ENCODE data around the gene ITGB2.

Gene ITGB2

GRCh38 chr21:44846224-44846484 is 74.5 kb downstream of the ITGB2 start:
- H3F3A ChIP-seq (ENCODE audit: low read depth) = no peaks in the 10 kb centered on the region
- no peaks in the 10 kb centered on the region for H3K79me2 ChIP-seq (ENCODE audit: insufficient read depth, low read length)
- H3K4me2 ChIP-seq (ENCODE audit: low read depth, low read length, poor library complexity, severe bottlenecking) = no peak overlapping the region
- H3K9me3 ChIP-seq (ENCODE audit: insufficient read depth, low read depth, low read length) = no peaks in the 10 kb centered on the region
- H3K9ac ChIP-seq (ENCODE audit: low read depth, low read length, poor library complexity, severe bottlenecking) = no peak overlapping the region
- no peaks in the 10 kb centered on the region for H3K27me3 ChIP-seq (ENCODE audit: insufficient read depth, low read length, poor library complexity, severe bottlenecking)
- peaks cover 27% of the 10 kb centered on the region for H3K36me3 ChIP-seq (ENCODE audit: insufficient read depth, low read length)
- no peaks in the 10 kb centered on the region for H3K4me1 ChIP-seq (ENCODE audit: insufficient read depth, low read length, poor library complexity, severe bottlenecking)
- TF ChIP-seq EZH2phosphoT487 (IDR thresholded peaks at IDR 0.05; ENCODE audit: borderline replicate concordance) = no peak
- TF ChIP-seq CTCF (conservative IDR thresholded peaks at IDR 0.05; ENCODE audit: low read length) = no peak
- H3K9me2 ChIP-seq (replicated peaks; ENCODE audit: low read depth, low read length) = no peaks in the 10 kb centered on the region
- no peak overlapping the region for H3K4me3 ChIP-seq (ENCODE audit: low read length, poor library complexity, severe bottlenecking)
- H4K20me1 ChIP-seq (ENCODE audit: insufficient read depth, low read length, poor library complexity, severe bottlenecking) = no peaks in the 10 kb centered on the region
- no peak overlapping the region for H2AFZ ChIP-seq (ENCODE audit: low read length)

GRCh38 chr21:44845418-44846223 is 75.1 kb downstream of the ITGB2 start:
- Histone ChIP-seq H3K9ac (ENCODE audit: low read depth, low read length, poor library complexity, severe bottlenecking) (no peak overlapping the region), H3K4me3 (ENCODE audit: low read length, poor library complexity, severe bottlenecking) (no peak overlapping the region)
- TF ChIP-seq EZH2phosphoT487 (IDR thresholded peaks at IDR 0.05; ENCODE audit: borderline replicate concordance) (no peak), CTCF (conservative IDR thresholded peaks at IDR 0.05; ENCODE audit: low read length) (peak; percentile 50)

GRCh38 chr21:44844256-44844655 is 76.4 kb downstream of the ITGB2 start:
- Histone ChIP-seq H3K9me3 (ENCODE audit: insufficient read depth, low read depth, low read length) (no peaks in the 10 kb centered on the region), H3K36me3 (ENCODE audit: insufficient read depth, low read length) (peaks cover 8% of the 10 kb centered on the region; the same call in 1 of the 2 replicates), H3K9me2 (replicated peaks; ENCODE audit: low read depth, low read length) (no peaks in the 10 kb centered on the region), H2AFZ (ENCODE audit: low read length) (no peak overlapping the region), H3K4me3 (ENCODE audit: low read length, poor library complexity, severe bottlenecking) (no peak overlapping the region), H3K79me2 (ENCODE audit: insufficient read depth, low read length) (no peaks in the 10 kb centered on the region), H3K9ac (ENCODE audit: low read depth, low read length, poor library complexity, severe bottlenecking) (no peak overlapping the region), H3K4me2 (ENCODE audit: low read depth, low read length, poor library complexity, severe bottlenecking) (no peak overlapping the region), H3K4me1 (ENCODE audit: insufficient read depth, low read length, poor library complexity, severe bottlenecking) (no peaks in the 10 kb centered on the region), H3F3A (ENCODE audit: low read depth) (no peaks in the 10 kb centered on the region), H3K27me3 (ENCODE audit: insufficient read depth, low read length, poor library complexity, severe bottlenecking) (no peaks in the 10 kb centered on the region), H4K20me1 (ENCODE audit: insufficient read depth, low read length, poor library complexity, severe bottlenecking) (no peaks in the 10 kb centered on the region)
- TF ChIP-seq EZH2phosphoT487 (IDR thresholded peaks at IDR 0.05; ENCODE audit: borderline replicate concordance) (no peak), CTCF (conservative IDR thresholded peaks at IDR 0.05; ENCODE audit: low read length) (no peak)

More at GRCh38 chr21:44845418-44846223, 75.1 kb downstream of the ITGB2 start:
- Histone ChIP-seq H3K4me2 (ENCODE audit: low read depth, low read length, poor library complexity, severe bottlenecking) (no peak overlapping the region), H4K20me1 (ENCODE audit: insufficient read depth, low read length, poor library complexity, severe bottlenecking) (no peaks in the 10 kb centered on the region), H3F3A (ENCODE audit: low read depth) (no peaks in the 10 kb centered on the region), H3K9me3 (ENCODE audit: insufficient read depth, low read depth, low read length) (no peaks in the 10 kb centered on the region), H2AFZ (ENCODE audit: low read length) (no peak overlapping the region), H3K27me3 (ENCODE audit: insufficient read depth, low read length, poor library complexity, severe bottlenecking) (no peaks in the 10 kb centered on the region), H3K79me2 (ENCODE audit: insufficient read depth, low read length) (no peaks in the 10 kb centered on the region), H3K9me2 (replicated peaks; ENCODE audit: low read depth, low read length) (no peaks in the 10 kb centered on the region), H3K4me1 (ENCODE audit: insufficient read depth, low read length, poor library complexity, severe bottlenecking) (no peaks in the 10 kb centered on the region), H3K36me3 (ENCODE audit: insufficient read depth, low read length) (peaks cover 21% of the 10 kb centered on the region; the same call in 1 of the 2 replicates)

Measured in Loucy (cell line).